Stomach (tissue), 9 donors: Measurements from ENCODE around the gene DLX4. TPM values are rescaled to one million over a fixed set of nuclear protein-coding genes. Genes with fewer than 3 reads are reported as not detected.

ENCODE experiments used
- DNase-seq, 2 donors: peaks; one replicate each; pipeline versions ENCODE4 v3.0.0 to v3.0.0-alpha.2; 2013 to 2019
- H3K27ac ChIP-seq, 5 donors: fragments of 200-600 bp in 4 of 5; sonication (generic) in 4 of 5; one replicate each; pipeline ENCODE4 v1.5.1; 2013 to 2019; ENCODE audit warnings: mild to moderate bottlenecking in 1 of 5, moderate library complexity in 1 of 5
- H3K27me3 ChIP-seq, 3 donors: fragments of 200-600 bp; sonication (generic); one replicate each; pipeline ENCODE4 v1.5.1; 2017 to 2019; ENCODE audit warnings: mixed run types in 1 of 3
- H3K36me3 ChIP-seq, 4 donors: fragments of 200-600 bp; sonication (generic); 1 replicate in 3 of 4; 2 replicates in 1 of 4; pipeline ENCODE4 v1.5.1; 2016 to 2019
- H3K4me1 ChIP-seq, 4 donors: fragments of 200-600 bp; sonication (generic); one replicate each; pipeline ENCODE4 v1.5.1; 2016 to 2019
- H3K4me3 ChIP-seq, 4 donors: fragments of 200-600 bp; sonication (generic) in 3 of 4; one replicate each; pipeline ENCODE4 v1.5.1; 2016 to 2019; ENCODE audit warnings: mild to moderate bottlenecking in 1 of 4
- H3K9me3 ChIP-seq, 4 donors: fragments of 200-600 bp; sonication (generic); one replicate each; pipeline ENCODE4 v1.5.1; 2016 to 2019
- CTCF ChIP-seq, 7 experiments: fragments of 450-650 bp in 4 of 7; fragments of 200-600 bp in 3 of 7; sonication (generic) in 3 of 7; IDR thresholded peaks; one replicate each; pipeline ENCODE4 v1.5.1; 2016 to 2019; ENCODE audit warnings: antibody characterized with exemption in 7 of 7, control low read depth in 2 of 7, mild to moderate bottlenecking in 1 of 7
- EP300 ChIP-seq: sonication (generic); formaldehyde crosslinking; IDR thresholded peaks from one replicate; pipeline ENCODE4 v1.6.1; 2017; ENCODE audit warnings: antibody characterized with exemption
- POLR2A ChIP-seq, 4 donors: fragments of 450-650 bp; IDR thresholded peaks; one replicate each; pipeline ENCODE4 v1.6.1; 2016; ENCODE audit warnings: antibody characterized with exemption in 4 of 4, control low read depth in 2 of 4, mild to moderate bottlenecking in 1 of 4, moderate library complexity in 1 of 4
- POLR2AphosphoS5 ChIP-seq, 3 donors: sonication (generic); formaldehyde crosslinking; IDR thresholded peaks; one replicate each; pipeline ENCODE4 v1.6.1; 2016; ENCODE audit warnings: antibody characterized with exemption in 3 of 3
- WGBS, 5 donors: extraction: QIAGEN DNeasy Blood & Tissue Kit in 3 of 5; methylation state at CpG; one replicate each; pipeline versions ENCODE4 v1.1.5 to v1.1.7; 2013 to 2018; 5-methylcytosine and 5-hydroxymethylcytosine counted together
- intact Hi-C: fragments of 100-400 bp; cut with DNase I; formaldehyde crosslinking; loops from one replicate; pipeline ENCODE4 v1.15.1; 2023; ENCODE audit warnings: low total_unique reads
- polyA plus RNA-seq, 3 donors: library from polyadenylated mRNA; stranded (reverse); fragments of 200-250 nt; gene quantifications; one replicate each; pipeline ENCODE4 v1.2.3, GENCODE V29; 2013
- total RNA-seq, 5 donors: library from RNA; depleted of rRNA; stranded (reverse); fragments of >200 nt; gene quantifications; one replicate each; pipeline versions ENCODE4 v1.1.0 to v1.2.3, GENCODE V29; 2014 to 2016
- donor health status: healthy with polysubstance abuse.
- donor health status: Bipolar disorder and iron deficiency.
- donor health status: healthy.

DLX4 gene
- total and polyA plus RNA-seq, 8 donors: 0.31 to 0.40 TPM; not detected in 6

DNA sequence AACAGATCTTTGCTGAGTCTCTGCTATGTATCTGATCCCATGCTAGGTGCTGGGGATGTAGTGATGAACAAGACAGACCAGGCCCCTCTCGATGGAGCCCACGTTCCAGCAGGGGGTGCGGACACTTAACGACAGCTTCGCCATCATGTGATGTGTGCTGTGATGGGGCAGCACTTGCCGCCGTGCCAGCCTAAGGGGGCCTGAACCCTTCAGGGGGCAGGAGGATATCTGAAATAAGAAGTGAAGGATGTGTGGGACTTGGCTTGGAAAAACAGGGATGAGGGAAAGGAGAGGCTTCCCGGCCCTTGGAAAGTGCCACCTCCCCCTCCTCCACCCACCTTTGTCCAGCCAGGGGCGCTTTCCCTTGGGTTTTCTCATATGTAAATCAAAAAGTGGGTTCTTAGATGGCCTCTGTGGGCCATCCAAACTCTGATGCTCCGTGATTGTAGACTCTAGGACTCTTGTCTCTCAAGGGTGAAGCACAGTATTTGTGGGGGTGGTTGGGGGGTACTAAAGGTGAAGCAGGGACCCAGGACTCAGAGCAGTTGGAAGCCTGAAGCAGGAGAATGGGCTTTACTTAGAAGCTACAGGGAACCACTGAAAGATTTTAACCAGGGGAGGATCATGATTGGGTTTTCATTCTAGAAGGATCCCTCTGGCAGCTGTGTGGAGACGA is 30.0 kb downstream of the DLX4 start:
- Histone ChIP-seq H3K27me3 (peaks cover 12 to 98% (median 71%) of the 10 kb centered on the region in 3 donors), H3K27ac (no peak overlapping the region), H3K9me3 (no peaks in the 10 kb centered on the region), H3K36me3 (no peaks in the 10 kb centered on the region), H3K4me3 (no peak overlapping the region), H3K4me1 (peaks cover 18 to 35% (median 29%) of the 10 kb centered on the region in 4 donors)
- DNase-seq: no peak
- no peak for TF ChIP-seq POLR2A (IDR thresholded peaks at IDR 0.05)
- TF ChIP-seq EP300: no peak
- TF ChIP-seq POLR2AphosphoS5 (IDR thresholded peaks at IDR 0.05): no peak
- TF ChIP-seq CTCF (IDR thresholded peaks at IDR 0.05): no peak
- intact Hi-C loops: loop anchor here (5.0 kb wide), 2 partner anchors 47 to 137 kb away; no protein-coding TSS in a partner anchor
- 55 to 60% (median 57%) methylated on average over 11 of the region's 11 CpGs for WGBS, 5 donors

- peaks cover 8 to 78% (median 35%) of the 10 kb centered on the region in 3 donors for H3K27me3 ChIP-seq
Observed at GRCh38 chr17:50003911-50004310, 34.9 kb downstream of the DLX4 start.

DNA sequence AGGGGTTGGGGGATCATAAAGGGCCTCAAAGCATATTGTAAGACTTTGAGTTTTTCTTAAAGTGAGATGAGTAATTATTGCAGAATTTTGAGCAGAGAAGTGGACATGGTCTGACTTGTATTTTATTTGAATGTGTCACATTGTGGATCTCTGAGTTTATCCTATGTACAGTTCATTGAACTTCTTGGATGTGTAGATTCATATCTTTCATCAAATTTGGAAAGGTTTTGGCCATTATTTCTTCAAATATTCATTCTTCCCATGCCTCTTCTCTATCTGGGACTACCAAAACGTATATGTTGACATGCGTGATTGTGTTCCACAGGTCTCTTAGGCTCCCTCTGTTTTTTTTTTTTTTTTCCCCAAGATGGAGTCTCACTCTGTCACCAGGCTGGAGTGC is 40.3 kb downstream of the DLX4 start:
- Histone ChIP-seq H3K9me3 (peaks cover 0 to 34% (median 23%) of the 10 kb centered on the region in 4 donors), H3K4me1 (no peaks in the 10 kb centered on the region), H3K36me3 (no peaks in the 10 kb centered on the region), H3K4me3 (no peak overlapping the region), H3K27me3 (peaks cover 0 to 47% (median 0%) of the 10 kb centered on the region in 3 donors), H3K27ac (no peak overlapping the region)
- WGBS, 5 donors: 45 to 87% (median 85%) methylated on average over 2 of the region's 2 CpGs
- DNase-seq: no peak
- TF ChIP-seq POLR2A (IDR thresholded peaks at IDR 0.05) (no peak), CTCF (IDR thresholded peaks at IDR 0.05) (no peak), EP300 (no peak), POLR2AphosphoS5 (IDR thresholded peaks at IDR 0.05) (no peak)
- intact Hi-C loops: no loop called here

More at GRCh38 chr17:50003911-50004310, 34.9 kb downstream of the DLX4 start:
- no peak overlapping the region for H3K4me3 ChIP-seq
- no peaks in the 10 kb centered on the region for H3K36me3 ChIP-seq
- TF ChIP-seq CTCF (IDR thresholded peaks at IDR 0.05) (no peak), POLR2AphosphoS5 (IDR thresholded peaks at IDR 0.05) (no peak), EP300 (no peak), POLR2A (IDR thresholded peaks at IDR 0.05) (no peak)
- no peaks in the 10 kb centered on the region for H3K4me1 ChIP-seq
- DNase-seq: peak in 1 of 2 donors; percentile 10
- H3K27ac ChIP-seq: no peak overlapping the region
- peaks cover 0 to 4% (median 2%) of the 10 kb centered on the region in 4 donors for H3K9me3 ChIP-seq
- WGBS, 5 donors: 62 to 71% (median 68%) methylated on average over 4 of the region's 4 CpGs
- intact Hi-C loops: no loop called here

GRCh38 chr17:50013079-50013478 is 44.1 kb downstream of the DLX4 start:
- no peaks in the 10 kb centered on the region for H3K4me1 ChIP-seq
- peaks cover 0 to 40% (median 27%) of the 10 kb centered on the region in 4 donors for H3K9me3 ChIP-seq
- intact Hi-C loops: no loop called here
- no peaks in the 10 kb centered on the region for H3K36me3 ChIP-seq
- TF ChIP-seq CTCF (IDR thresholded peaks at IDR 0.05) (no peak), POLR2AphosphoS5 (IDR thresholded peaks at IDR 0.05) (no peak), POLR2A (IDR thresholded peaks at IDR 0.05) (no peak), EP300 (no peak)
- H3K27me3 ChIP-seq: peaks cover 0 to 22% (median 0%) of the 10 kb centered on the region in 3 donors
- H3K27ac ChIP-seq: no peak overlapping the region
- WGBS, 5 donors: 58 to 100% (median 79%) methylated on average over 2 of the region's 2 CpGs
- H3K4me3 ChIP-seq: no peak overlapping the region
- peak in 1 of 2 donors; percentile 0 for DNase-seq
